IPS-18a (cell line): ENCODE measurements around the gene DNAH2.

Source experiments
- H3K27ac ChIP-seq: one replicate; pipeline ENCODE4 v1.5.1; 2013; ENCODE audit warnings: low read length
- H3K27me3 ChIP-seq: one replicate; pipeline ENCODE4 v1.6.1; 2013; ENCODE audit warnings: mild to moderate bottlenecking, low read length; ENCODE audit not compliant: control insufficient read depth, insufficient read depth
- H3K36me3 ChIP-seq: one replicate; pipeline ENCODE4 v1.6.1; 2013; ENCODE audit warnings: low read depth, low read length; ENCODE audit not compliant: control insufficient read depth
- H3K4me1 ChIP-seq: one replicate; pipeline ENCODE4 v1.6.1; 2013; ENCODE audit warnings: low read depth, low read length; ENCODE audit not compliant: control insufficient read depth
- H3K4me3 ChIP-seq: one replicate; pipeline ENCODE4 v1.5.1; 2013; ENCODE audit warnings: low read length
- H3K9ac ChIP-seq: one replicate; pipeline ENCODE4 v1.6.1; 2013; ENCODE audit warnings: mild to moderate bottlenecking, low read length, moderate library complexity
- H3K9me3 ChIP-seq: one replicate; pipeline ENCODE4 v1.6.1; 2013; ENCODE audit warnings: low read depth, low read length; ENCODE audit not compliant: control insufficient read depth

DNAH2 gene

DNA sequence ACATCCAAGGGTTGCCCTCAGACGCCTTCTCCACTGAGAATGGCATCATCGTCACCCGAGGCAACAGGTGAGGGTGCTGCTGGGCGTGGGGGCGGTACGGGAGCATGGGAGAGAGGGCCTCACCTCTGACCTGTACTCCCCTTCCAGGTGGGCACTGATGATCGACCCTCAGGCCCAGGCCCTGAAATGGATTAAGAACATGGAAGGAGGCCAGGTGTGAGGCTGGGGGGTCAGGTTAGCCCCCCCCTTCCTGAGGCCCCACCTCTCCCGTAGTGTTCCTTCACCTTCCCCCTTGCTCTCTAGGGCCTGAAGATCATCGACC lies 100.1 kb downstream of the DNAH2 start:
- no peak overlapping the region for H3K27ac ChIP-seq
- H3K27me3 ChIP-seq, result no peaks in the 10 kb centered on the region
- no peaks in the 10 kb centered on the region for H3K36me3 ChIP-seq
- H3K9me3 ChIP-seq, result no peaks in the 10 kb centered on the region
- no peak overlapping the region for H3K4me3 ChIP-seq
- no peak overlapping the region for H3K9ac ChIP-seq
- H3K4me1 ChIP-seq, result no peaks in the 10 kb centered on the region

DNA sequence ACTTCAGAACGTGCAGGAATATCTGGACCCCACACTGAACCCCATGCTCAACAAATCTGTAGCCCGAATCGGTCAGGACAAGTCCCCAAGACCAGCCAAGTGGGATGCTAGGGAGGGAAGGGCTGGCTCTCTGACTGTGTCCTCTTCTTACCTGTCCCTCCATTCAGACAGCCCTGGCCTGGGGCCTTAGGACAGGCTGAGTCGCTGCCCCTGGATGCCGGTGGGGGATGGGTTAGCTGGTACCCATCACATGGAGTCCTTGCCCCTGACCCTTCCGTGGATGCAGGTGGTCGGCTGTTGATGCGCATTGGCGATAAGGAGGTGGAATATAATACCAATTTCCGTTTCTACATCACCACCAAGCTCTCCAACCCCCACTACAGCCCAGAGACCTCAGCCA lies 100.5 kb downstream of the DNAH2 start:
- H3K27ac ChIP-seq, result no peak overlapping the region
- no peaks in the 10 kb centered on the region for H3K27me3 ChIP-seq
- no peaks in the 10 kb centered on the region for H3K4me1 ChIP-seq
- H3K9me3 ChIP-seq, result no peaks in the 10 kb centered on the region
- H3K4me3 ChIP-seq, result no peak overlapping the region
- H3K9ac ChIP-seq, result no peak overlapping the region
- no peaks in the 10 kb centered on the region for H3K36me3 ChIP-seq

DNA sequence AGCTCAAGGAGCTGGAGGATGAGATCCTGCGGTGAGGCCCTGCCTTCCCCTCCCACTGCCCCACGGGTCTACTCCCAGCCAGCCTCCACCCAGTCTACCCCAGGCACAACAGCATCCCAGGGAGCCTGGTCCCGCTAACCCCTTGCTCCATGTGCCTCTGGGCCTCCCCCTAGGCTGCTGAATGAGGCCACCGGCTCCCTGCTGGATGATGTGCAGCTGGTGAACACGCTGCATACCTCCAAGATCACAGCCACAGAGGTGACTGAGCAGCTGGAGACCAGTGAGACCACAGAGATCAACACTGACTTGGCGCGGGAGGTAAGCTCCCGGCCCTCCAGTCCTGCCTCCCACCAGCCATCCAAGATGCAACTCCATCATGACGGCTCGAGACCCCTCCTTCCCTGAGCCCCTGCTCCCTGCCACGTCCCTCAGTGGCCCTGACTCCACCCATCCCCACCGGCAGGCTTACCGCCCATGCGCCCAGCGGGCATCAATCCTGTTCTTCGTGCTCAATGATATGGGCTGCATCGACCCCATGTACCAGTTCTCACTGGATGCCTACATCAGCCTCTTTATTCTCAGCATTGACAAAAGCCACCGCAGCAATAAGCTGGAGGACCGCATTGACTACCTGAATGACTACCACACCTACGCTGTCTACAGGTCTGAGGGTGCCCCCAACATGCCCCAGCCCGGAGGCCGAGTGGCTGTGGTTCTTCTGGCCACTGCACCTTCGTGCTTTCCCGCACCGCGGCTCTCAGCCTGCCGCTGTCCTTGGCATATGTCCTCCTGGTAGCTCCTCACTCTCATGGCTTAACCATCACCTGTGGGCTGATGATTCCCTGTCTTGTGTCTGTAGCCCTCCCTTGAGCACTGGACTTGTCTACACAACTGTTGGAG lies 101.5 kb downstream of the DNAH2 start:
- peaks cover 4% of the 10 kb centered on the region for H3K27me3 ChIP-seq
- peaks cover 3% of the 10 kb centered on the region for H3K4me1 ChIP-seq
- H3K9me3 ChIP-seq, result no peaks in the 10 kb centered on the region
- H3K27ac ChIP-seq, result no peak overlapping the region
- no peak overlapping the region for H3K4me3 ChIP-seq
- no peaks in the 10 kb centered on the region for H3K36me3 ChIP-seq
- no peak overlapping the region for H3K9ac ChIP-seq

DNA sequence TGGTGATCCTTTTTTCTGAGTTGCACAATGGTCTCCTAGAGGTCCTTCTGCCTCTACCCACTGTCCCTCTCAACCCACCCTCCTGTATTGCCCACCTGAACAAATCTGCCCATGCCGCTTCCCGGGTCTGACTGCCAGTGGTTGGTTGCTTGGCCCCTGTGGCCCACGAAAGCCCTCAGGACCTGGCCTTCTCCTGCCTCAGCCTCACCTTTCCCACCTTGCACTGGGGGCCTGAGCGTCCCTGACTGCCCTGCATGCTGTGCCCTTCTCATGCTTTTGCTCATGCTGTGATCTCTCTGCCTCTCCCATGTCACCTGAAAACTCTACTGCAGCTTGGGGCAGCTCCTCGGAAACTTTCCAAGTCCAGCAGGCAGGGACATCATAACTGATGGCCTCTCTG lies 102.7 kb downstream of the DNAH2 start:
- Histone ChIP-seq H3K27me3 (peaks cover 16% of the 10 kb centered on the region), H3K27ac (no peak overlapping the region), H3K36me3 (no peaks in the 10 kb centered on the region), H3K4me3 (no peak overlapping the region), H3K4me1 (peaks cover 3% of the 10 kb centered on the region), H3K9me3 (no peaks in the 10 kb centered on the region), H3K9ac (no peak overlapping the region)

DNA sequence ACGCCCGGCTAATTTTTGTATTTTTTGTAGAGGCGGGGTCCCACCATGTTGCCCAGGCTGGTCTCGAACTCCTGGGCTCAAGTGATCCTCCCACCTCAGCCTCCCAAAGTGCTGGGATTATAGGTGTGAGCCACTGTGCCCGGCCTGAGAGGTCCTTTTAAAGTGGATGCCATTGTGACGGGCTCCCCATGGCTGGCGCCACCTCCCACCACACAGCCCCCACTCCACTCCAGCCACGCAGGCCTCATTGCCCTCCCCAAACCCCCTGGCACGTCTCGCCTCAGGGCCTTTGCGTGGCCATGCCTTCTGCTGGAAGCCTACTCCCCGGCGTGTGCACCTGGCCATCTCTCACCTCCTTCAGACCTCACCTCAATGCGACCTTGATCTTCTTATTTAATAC lies 104.6 kb downstream of the DNAH2 start:
- Histone ChIP-seq H3K36me3 (no peaks in the 10 kb centered on the region), H3K27ac (no peak overlapping the region), H3K9ac (no peak overlapping the region), H3K4me1 (peaks cover 3% of the 10 kb centered on the region), H3K4me3 (no peak overlapping the region), H3K9me3 (no peaks in the 10 kb centered on the region), H3K27me3 (peaks cover 20% of the 10 kb centered on the region)

DNA sequence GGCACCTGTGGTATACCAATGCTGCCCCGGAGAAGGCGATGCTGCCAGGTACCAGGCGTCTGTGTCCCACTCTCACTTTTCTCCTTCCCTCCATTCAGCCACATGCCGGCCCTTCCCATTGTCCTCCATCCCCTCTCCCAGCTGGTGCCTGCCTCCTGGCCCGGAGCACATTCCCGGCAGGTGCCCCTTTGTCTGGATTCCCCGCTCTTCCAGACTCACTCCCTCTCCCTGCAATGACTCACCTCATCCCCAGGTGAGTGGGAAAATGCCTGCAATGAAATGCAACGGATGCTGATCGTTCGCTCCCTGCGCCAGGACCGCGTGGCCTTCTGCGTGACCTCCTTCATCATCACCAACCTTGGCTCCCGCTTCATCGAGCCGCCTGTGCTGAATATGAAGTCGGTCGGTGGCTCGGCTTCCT lies 106.0 kb downstream of the DNAH2 start:
- H3K9ac ChIP-seq, result no peak overlapping the region
- H3K4me3 ChIP-seq, result no peak overlapping the region

DNA sequence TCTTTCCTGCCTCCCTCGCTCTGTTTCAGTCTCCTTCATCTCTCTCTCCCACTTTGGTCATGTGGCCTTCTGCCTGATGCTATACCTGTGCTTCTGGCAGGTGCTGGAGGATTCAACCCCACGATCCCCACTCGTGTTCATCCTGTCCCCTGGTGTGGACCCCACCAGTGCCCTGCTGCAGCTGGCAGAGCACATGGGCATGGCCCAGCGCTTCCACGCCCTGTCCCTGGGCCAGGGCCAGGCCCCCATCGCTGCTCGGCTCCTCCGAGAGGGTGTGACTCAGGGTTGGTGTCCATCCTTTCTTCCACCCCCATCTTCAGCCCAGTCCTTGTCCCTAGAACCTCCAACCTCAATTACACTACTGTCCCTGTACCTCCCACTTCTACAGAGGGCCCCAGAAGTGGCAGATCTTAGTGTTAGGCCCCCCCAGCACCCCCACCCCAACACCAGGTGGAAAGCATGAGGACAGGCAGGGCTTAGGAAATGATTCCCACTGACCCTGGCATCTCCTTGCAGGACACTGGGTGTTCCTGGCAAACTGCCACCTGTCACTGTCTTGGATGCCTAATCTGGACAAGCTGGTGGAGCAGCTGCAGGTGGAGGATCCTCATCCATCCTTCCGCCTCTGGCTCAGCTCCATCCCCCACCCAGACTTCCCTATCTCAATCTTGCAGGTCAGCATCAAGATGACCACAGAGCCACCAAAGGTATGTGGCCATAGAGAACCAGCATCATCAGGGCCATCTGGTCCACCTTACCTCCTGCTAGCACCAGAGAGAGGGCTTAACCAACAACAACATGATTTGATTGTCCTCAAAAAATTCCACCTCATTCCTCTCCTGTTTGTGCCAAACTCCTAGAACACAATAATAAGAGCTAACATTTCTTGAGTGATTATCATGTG lies 106.7 kb downstream of the DNAH2 start:
- Histone ChIP-seq H3K27me3 (peaks cover 20% of the 10 kb centered on the region), H3K4me1 (peaks cover 3% of the 10 kb centered on the region), H3K36me3 (no peaks in the 10 kb centered on the region), H3K9me3 (no peaks in the 10 kb centered on the region), H3K9ac (no peak overlapping the region), H3K27ac (no peak overlapping the region), H3K4me3 (no peak overlapping the region)

More for the DNA sequence above, 106.0 kb downstream of the DNAH2 start:
- Histone ChIP-seq H3K27me3 (peaks cover 20% of the 10 kb centered on the region), H3K9me3 (no peaks in the 10 kb centered on the region), H3K36me3 (no peaks in the 10 kb centered on the region), H3K27ac (no peak overlapping the region), H3K4me1 (peaks cover 3% of the 10 kb centered on the region)

DNA sequence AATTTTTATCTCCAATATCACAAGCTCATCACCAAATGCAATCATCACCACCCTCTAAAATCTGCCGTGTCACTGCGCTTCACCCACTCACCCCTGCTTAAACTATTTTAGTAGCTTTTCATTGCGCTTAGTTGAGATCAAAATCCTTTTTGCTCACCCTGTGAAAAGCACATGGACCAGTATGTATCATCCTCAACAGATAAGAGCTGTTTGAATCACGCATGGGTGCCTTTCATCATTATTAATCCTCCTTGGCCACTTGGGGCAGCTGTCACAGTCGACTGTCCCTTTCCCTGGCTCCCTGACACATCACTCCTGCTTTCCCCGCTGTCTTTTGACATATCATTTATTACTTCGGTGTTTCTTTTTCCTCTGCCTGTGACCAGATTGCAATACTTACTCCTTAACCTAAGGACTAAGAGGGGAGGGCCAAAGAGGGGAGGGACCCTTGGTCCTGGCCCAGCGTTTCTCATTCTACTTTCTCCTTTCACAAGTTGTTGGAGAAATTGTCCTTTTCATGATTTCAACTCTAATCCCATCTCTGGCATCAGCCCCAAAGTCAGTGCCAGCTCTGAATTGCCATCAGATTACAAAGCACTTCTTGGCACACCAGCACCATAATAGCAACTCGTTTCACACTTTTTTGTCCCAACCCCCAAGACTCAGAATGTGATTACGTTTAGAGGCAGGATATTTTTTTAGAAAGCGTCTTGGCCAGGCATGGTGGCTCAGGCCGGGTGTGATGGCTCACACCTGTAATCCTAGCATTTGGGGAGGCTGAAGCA lies 107.9 kb downstream of the DNAH2 start:
- H3K4me3 ChIP-seq, result no peak overlapping the region
- peaks cover 21% of the 10 kb centered on the region for H3K27me3 ChIP-seq
- no peak overlapping the region for H3K27ac ChIP-seq
- H3K36me3 ChIP-seq, result no peaks in the 10 kb centered on the region
- H3K4me1 ChIP-seq, result peaks cover 3% of the 10 kb centered on the region
- no peaks in the 10 kb centered on the region for H3K9me3 ChIP-seq
- no peak overlapping the region for H3K9ac ChIP-seq

DNA sequence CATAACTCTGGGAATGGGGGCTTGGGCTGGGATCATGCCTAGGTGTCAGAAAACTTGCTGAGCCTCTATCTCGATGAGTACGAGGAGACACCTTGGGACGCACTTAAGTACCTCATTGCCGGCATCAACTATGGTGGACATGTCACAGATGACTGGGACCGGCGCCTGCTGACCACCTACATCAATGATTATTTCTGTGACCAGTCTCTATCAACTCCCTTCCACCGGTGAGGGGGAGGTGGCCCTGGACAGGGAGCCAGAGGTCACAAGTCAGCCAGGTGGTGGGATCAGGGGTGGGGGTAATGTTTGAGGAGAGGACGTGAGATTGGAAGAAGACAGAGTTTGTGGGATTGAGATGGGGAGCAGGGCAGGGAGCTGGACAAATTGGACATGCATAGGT lies 113.1 kb downstream of the DNAH2 start:
- Histone ChIP-seq H3K4me3 (no peak overlapping the region), H3K4me1 (peaks cover 6% of the 10 kb centered on the region), H3K9me3 (no peaks in the 10 kb centered on the region), H3K27ac (no peak overlapping the region), H3K36me3 (no peaks in the 10 kb centered on the region), H3K9ac (no peak overlapping the region), H3K27me3 (peaks cover 33% of the 10 kb centered on the region)

DNA sequence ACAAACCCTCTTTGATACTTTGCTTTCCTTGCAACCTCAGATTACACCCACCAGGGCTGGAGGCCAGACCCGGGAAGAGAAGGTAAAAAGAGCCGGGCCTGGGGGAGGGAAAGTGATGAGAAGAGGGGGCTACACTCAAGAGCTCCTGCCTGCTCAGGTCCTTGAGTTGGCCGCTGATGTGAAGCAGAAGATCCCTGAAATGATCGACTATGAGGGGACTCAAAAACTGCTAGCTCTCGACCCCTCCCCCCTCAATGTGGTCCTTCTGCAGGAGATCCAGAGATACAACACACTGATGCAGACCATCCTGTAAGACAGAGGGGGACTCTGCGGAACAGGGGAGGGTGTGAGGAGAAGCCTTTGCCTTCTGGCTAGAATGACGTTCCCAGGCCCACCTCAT lies 113.7 kb downstream of the DNAH2 start:
- H3K27me3 ChIP-seq, result peaks cover 33% of the 10 kb centered on the region
- peaks cover 6% of the 10 kb centered on the region for H3K4me1 ChIP-seq
- no peaks in the 10 kb centered on the region for H3K36me3 ChIP-seq
- no peak overlapping the region for H3K27ac ChIP-seq
- no peak overlapping the region for H3K9ac ChIP-seq
- no peak overlapping the region for H3K4me3 ChIP-seq
- H3K9me3 ChIP-seq, result no peaks in the 10 kb centered on the region

DNA sequence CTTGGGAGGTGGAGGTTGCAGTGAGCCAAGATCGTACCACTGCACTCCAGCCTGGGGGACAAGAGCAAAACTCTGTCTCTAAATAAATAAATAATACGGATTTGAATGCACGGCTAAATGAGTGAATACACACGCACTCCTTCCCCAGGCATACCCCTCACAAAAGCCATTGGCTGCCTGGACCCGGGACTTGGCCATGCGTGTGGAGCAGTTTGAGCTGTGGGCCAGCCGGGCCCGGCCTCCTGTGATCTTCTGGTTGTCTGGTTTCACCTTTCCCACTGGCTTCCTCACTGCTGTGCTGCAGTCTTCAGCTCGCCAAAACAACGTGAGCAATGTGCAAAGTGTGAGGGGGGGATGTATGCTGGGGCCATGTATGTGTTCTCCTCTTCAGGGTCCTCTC lies 114.9 kb downstream of the DNAH2 start:
- Histone ChIP-seq H3K27ac (no peak overlapping the region), H3K4me1 (peaks cover 11% of the 10 kb centered on the region), H3K9me3 (no peaks in the 10 kb centered on the region), H3K9ac (no peak overlapping the region), H3K27me3 (peaks cover 33% of the 10 kb centered on the region), H3K4me3 (no peak overlapping the region), H3K36me3 (no peaks in the 10 kb centered on the region)
